GM18951 (cell line): ENCODE measurements around the gene ZNF304.

ENCODE experiments used
- POLR2A ChIP-seq: IDR thresholded peaks from 4 replicates; pipeline ENCODE4 v1.6.1; 2011; ENCODE audit warnings: mild to moderate bottlenecking; ENCODE audit not compliant: insufficient read length, insufficient read depth; ENCODE audit errors: extremely low read depth
- in situ Hi-C: fragments of 300-500 bp; cut with MboI; formaldehyde crosslinking; loops from one replicate; pipeline ENCODE4 v1.12.0; 2022; ENCODE audit warnings: low sequenced_read_pairs, mixed read lengths, inconsistent platforms; ENCODE audit not compliant: unreplicated experiment

Gene ZNF304

DNA sequence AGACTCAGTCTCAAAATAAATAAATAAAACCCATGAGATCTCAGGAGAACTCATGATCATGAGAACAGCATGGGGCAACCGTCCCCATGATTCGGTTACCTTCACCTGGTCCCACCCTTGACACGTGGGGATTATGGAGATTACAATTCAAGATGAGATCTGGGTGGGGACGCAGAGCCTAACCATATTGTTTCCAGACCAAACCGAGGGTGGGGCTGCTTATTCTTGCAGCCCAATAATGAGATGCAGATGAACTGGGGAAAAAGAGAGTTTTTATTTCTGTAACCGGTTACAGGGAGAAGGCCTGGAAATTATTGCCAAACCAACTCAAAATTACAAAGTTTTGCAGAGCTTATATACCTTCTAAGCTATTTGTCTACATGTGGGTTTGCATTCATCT is 25.1 kb downstream of the ZNF304 start:
- in situ Hi-C loops: no loop called here
- no peak for TF ChIP-seq POLR2A

DNA sequence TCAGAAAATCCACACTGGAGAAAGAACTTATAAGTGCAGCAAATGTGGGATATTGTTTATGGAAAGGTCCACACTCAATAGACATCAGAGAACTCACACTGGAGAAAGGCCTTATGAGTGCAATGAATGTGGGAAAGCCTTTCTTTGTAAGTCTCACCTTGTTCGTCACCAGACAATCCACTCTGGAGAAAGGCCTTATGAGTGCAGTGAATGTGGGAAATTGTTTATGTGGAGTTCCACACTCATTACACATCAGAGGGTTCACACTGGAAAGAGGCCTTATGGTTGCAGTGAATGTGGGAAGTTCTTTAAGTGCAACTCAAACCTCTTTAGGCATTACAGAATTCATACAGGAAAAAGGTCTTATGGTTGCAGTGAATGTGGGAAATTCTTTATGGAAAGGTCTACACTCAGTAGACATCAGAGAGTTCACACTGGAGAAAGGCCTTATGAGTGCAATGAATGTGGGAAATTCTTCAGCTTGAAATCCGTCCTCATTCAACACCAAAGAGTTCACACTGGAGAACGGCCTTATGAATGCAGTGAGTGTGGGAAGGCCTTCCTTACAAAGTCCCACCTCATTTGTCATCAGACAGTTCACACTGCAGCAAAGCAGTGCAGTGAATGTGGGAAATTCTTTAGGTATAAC is 26.6 kb downstream of the ZNF304 start:
- TF ChIP-seq POLR2A: no peak

DNA sequence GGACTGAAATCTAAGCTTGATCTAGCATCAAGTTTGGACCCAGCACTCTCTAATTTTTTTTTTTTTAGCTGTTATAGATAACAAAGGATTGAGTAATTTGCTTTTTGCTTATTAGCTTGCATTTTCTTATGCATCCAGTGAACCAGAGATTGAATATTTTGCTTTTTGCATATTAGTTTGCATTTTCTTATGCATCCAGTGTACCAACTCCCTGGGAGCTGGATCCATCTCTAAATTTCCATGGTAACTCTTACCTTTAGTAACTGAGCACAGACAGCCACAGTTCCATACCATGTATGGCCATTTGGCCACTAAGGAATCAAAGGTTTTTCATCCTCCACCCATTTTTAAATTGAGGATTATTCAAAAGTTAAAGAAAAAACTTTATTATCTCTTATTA is 29.9 kb downstream of the ZNF304 start:
- no peak for TF ChIP-seq POLR2A
- in situ Hi-C loops: no loop called here

More for the DNA sequence above, 26.6 kb downstream of the ZNF304 start:
- in situ Hi-C loops: no loop called here

DNA sequence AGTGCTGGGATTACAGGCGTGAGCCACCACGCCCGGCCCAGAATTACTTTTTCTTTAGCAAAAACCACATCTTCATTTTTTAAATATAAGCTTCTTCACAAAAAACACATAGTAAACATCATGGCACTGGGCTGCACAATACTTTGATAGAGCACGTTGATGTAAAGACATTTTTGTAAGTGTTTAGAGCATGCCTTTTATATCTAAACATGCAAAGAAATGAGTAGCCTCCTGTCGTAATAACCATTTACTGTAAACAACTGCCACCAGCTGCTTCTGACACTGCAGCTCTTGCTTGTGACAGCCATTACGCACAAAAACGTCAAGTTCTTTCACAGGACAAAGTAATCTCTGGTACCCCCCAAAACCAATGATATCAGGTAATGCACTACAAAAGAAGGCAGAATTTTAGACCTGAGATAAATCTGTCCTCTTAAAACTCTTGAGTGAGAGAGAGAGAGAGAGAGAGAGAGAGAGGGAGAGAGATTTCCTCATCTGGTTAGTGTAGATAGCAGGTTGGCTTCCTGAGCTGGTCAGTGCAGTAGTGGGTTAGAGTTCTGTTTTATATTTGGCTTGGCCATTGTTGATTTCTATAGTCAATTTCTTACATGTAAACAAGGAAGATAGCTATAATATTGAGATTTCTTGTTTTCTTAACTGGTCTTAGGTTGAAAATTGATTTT is 31.9 kb downstream of the ZNF304 start:
- in situ Hi-C loops: no loop called here
- TF ChIP-seq POLR2A: no peak

DNA sequence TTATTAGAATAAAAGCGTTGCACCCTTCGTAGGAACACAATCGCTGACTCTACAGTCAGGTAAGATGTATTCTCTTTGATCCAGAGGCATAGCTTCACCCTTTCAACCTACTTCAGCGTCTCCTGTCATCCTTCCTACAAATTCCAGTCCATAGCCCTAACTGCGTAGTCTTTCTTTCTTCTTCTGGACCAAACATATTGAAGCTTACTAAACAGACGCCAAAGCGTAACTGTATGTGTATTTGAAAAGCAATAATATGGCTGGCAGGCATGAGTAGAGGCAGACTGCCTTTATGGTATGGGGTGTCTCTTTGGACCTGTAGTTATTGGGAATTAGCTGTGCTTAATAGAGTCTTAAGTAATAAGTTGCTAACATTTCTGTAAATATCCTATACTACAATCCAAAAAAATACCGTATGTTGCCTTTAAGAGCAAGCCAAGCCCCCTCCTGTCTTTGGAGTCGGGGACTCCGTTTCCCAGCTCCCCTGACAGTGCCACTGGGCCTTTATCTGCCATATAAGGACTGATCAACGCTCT is 38.2 kb downstream of the ZNF304 start:
- no peak for TF ChIP-seq POLR2A
- in situ Hi-C loops: no loop called here

DNA sequence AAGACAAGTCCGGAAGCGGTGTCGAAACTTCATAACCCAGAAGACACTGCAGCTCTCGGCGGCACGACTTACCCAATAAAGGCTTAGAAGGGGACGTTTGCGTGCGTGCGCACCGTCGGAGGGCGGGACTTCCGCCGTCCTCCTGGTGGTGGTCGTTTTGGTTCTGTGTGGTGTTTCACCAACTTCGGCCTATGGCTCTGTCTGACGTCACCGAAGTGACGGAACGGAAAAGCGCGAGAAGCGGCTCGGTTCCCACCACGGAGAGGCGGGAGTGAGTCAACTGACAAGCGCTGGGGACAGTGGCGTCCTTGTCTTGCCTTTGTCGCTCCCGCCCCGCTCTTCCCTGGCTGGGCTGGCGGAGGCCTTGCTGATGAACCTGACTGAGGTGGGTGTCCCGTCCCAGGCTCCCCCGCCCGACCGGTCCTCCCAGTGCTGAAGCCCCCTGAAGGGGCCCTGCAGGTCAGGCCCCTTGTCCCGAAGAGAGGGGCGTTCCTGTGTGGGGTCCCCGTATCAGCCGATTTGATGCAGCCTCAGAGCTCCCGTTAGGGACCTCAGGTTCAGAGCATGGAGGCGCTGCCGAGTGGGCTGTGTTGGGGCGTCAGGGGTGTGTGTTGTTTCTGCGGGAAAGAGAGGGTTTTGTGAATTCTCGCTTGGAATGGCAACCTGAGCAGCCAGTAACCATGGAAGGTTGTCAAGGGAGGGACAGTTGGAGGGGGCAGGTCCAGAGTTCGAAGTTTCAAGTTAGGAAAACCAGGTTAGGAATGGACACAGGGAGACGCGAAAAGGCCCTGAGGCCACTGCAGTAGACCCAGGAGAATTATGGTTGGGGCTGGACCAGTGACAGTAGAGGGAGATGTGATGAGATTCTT is 38.9 kb downstream of the ZNF304 start, which contains the start of gene ZNF548:
ZNF548 (plus strand) TSS at position 125 of the 869 bp plus-strand sequence; CDS start at position 371, 246 bp downstream.
- in situ Hi-C loops: no loop called here
- peak; percentile 64 for TF ChIP-seq POLR2A

DNA sequence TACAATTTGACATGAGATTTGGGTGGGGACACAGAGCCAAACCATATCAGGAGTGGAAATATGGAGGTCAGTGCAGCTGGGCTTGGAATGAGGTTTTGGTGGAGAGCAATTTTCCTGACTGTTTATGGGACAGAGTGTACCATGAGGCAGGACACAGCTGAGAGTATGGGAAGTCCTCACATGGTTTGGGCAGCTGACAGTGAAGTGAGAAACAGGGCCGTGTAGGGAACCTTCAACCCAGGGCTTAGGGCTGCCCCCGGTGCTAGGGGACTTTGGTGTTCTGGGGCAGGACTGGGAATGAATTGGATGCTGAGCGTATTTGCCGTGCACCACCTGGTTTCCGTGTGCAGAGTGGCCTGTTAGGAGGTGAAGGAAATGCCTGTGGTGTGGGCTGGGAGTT is 44.6 kb downstream of the ZNF304 start:
- in situ Hi-C loops: no loop called here
- no peak for TF ChIP-seq POLR2A

DNA sequence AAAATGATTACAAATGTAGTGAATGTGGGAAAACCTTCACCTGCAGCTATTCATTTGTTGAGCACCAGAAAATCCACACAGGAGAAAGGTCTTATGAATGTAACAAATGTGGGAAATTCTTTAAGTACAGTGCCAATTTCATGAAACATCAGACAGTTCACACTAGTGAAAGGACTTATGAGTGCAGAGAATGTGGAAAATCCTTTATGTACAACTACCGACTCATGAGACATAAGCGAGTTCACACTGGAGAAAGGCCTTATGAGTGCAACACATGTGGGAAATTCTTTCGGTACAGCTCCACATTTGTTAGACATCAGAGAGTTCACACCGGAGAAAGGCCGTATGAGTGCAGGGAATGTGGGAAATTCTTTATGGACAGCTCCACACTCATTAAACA is 47.8 kb downstream of the ZNF304 start:
- in situ Hi-C loops: no loop called here
- no peak for TF ChIP-seq POLR2A

DNA sequence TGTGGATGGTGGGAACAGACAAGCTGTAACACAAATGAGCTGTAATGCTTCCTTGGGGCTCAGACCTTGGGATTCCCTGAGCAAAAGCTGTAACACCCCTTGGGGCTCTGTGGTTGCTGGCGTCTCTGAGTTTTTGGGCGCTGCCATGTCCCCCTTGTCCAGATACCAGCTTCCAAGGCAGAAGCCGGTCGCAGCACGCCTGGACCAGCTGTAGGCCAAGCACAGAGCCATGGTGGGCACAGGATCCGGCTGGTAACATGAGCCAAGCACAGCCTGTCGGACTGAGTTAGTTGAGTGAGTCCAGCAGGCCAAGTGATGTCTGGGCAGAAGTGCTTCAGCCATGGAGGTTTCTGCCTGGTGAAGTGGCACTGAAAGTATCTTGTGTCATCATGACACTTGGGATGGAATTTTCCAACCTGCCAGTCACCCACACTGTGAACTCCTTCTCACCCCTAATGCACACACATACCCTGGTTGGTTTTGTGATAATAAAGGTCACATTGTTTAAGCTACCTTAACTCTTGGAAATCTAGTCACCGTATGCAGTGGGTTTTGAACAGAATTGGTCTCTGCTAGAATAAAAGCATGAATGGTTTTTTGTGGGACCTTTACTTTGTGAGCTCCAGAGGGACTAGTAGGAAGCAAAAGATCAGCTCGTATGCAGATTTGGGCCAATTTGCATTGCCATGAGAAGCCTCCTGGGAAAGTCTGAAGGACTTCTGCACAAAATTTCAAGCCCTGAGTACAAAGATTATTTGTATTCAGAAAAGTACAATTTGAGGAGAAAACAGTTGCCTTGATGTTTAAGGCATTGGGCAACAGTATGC is 52.9 kb downstream of the ZNF304 start:
- TF ChIP-seq POLR2A: no peak
- in situ Hi-C loops: no loop called here

DNA sequence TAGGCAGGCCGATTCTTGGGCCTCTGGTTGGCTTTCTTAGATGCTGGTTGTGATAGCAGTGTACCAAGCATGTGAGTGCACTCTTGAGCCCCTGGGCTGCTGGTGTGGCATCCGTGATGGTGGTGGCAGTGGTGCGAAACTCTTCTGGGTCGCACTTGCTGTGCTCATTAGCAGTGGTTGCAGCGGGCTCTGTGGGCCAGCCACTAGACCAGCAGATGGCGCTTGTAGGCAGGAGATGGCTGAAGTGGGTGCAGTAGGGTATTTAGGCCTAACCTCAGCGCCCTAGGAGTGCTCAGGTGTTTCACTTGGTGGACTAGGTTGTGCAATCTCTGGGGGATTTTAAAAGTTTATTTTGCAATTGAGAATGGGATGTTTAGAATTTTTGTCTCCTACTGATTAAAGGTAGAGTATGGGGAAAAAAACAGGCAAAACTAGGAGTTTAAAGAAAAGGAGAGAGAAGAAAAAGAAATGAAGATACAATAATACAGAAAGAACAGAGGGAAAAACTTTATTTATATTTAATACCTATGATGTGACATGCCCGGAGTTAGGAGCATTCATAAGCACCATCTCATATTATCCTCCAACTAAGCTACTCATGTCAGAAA is 55.5 kb downstream of the ZNF304 start:
- TF ChIP-seq POLR2A: no peak
- in situ Hi-C loops: no loop called here
